Astrocyte of the hippocampus (primary cell): ENCODE data around the gene LYG2.
"Not testable (repeated sequence)": the region's sequence is repeated elsewhere in the genome, so short reads cannot be mapped to it uniquely, and the experiment has no call there.

ENCODE experiments used
- DNase-seq: peaks from one replicate; pipeline ENCODE4 v3.0.0; 2011; ENCODE audit warnings: low read depth, low spot score

The LYG2 gene

GRCh38 chr2:99201959-99202678, 53.3 kb downstream of the LYG2 start:
- no peak for DNase-seq

GRCh38 chr2:99200076-99200800, 55.2 kb downstream of the LYG2 start:
- no peak for DNase-seq

GRCh38 chr2:99198103-99198841, 57.2 kb downstream of the LYG2 start:
- no peak for DNase-seq

GRCh38 chr2:99192364-99192763, 63.1 kb downstream of the LYG2 start:
- not testable (repeated sequence) for DNase-seq
